Lower leg skin (tissue), 4 donors: Measurements from ENCODE around the gene FOXP1. TPM values are rescaled to one million over a fixed set of nuclear protein-coding genes. Genes with fewer than 3 reads are reported as not detected.

Source experiments
- DNase-seq, 2 donors: peaks; one replicate each; pipeline ENCODE4 v3.0.0-alpha.2; 2019; ENCODE audit warnings: low spot score in 2 of 2
- H3K4me3 ChIP-seq: fragments of 200-600 bp; sonication (generic); 2 replicates; pipeline ENCODE4 v1.5.1; 2017; ENCODE audit warnings: mild to moderate bottlenecking, low read depth; ENCODE audit not compliant: poor library complexity, severe bottlenecking
- POLR2A ChIP-seq, 2 donors: fragments of 450-650 bp; IDR thresholded peaks; one replicate each; pipeline ENCODE4 v1.6.1; 2016 to 2017; ENCODE audit warnings: antibody characterized with exemption in 2 of 2, mild to moderate bottlenecking in 1 of 2, moderate library complexity in 1 of 2
- WGBS, 2 donors: methylation state at CpG; one replicate each; pipeline ENCODE4 v1.1.5; 2018; 5-methylcytosine and 5-hydroxymethylcytosine counted together
- intact Hi-C: fragments of 100-400 bp; cut with DNase I; formaldehyde crosslinking; loops from one replicate; pipeline ENCODE4 v1.15.0; 2023; ENCODE audit warnings: low total_unique reads
- total RNA-seq, 4 donors: library from RNA; depleted of rRNA; stranded (reverse); fragments of >200 nt; gene quantifications; one replicate each; pipeline ENCODE4 v1.1.0, GENCODE V29; 2016
- TF ChIP-seq, protein P1 (sequence below), 3 donors: fragments of 450-650 bp; IDR thresholded peaks; one replicate each; pipeline ENCODE4 v1.5.1; 2016; ENCODE audit warnings: antibody characterized with exemption in 3 of 3, mild to moderate bottlenecking in 3 of 3, moderate library complexity in 2 of 3

Gene FOXP1
- total RNA-seq, 4 donors from 2014 or later: 46.6 to 66.6 (median 55.2) TPM

DNA sequence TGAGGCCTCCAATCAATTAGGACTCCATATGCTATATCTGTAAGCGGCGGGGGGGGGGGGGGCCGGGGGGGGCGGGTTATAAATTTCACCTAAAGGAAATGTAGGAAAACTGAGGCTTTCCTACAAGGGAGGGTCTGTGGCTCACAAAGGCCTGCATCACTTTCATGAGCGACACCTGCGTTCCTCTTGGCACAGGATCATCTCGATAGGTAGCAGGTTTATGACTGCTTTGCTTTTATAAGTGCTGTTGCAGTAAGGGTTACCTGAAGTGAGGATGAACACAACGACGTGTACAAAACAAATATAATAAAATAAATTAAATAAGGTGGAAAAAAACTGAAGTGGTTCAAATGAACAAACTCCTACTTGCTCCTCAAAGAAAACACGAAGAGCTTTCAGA lies 194.3 kb downstream of the FOXP1 start:
- WGBS, 2 donors: 60 to 63% methylated on average over 10 of the region's 10 CpGs
- no peak for TF ChIP-seq POLR2A (IDR thresholded peaks at IDR 0.05)
- TF ChIP-seq, protein P1, sequence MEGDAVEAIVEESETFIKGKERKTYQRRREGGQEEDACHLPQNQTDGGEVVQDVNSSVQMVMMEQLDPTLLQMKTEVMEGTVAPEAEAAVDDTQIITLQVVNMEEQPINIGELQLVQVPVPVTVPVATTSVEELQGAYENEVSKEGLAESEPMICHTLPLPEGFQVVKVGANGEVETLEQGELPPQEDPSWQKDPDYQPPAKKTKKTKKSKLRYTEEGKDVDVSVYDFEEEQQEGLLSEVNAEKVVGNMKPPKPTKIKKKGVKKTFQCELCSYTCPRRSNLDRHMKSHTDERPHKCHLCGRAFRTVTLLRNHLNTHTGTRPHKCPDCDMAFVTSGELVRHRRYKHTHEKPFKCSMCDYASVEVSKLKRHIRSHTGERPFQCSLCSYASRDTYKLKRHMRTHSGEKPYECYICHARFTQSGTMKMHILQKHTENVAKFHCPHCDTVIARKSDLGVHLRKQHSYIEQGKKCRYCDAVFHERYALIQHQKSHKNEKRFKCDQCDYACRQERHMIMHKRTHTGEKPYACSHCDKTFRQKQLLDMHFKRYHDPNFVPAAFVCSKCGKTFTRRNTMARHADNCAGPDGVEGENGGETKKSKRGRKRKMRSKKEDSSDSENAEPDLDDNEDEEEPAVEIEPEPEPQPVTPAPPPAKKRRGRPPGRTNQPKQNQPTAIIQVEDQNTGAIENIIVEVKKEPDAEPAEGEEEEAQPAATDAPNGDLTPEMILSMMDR (IDR thresholded peaks at IDR 0.05): no peak
- no peak for DNase-seq
- intact Hi-C loops: no loop called here
- H3K4me3 ChIP-seq: no peak overlapping the region

DNA sequence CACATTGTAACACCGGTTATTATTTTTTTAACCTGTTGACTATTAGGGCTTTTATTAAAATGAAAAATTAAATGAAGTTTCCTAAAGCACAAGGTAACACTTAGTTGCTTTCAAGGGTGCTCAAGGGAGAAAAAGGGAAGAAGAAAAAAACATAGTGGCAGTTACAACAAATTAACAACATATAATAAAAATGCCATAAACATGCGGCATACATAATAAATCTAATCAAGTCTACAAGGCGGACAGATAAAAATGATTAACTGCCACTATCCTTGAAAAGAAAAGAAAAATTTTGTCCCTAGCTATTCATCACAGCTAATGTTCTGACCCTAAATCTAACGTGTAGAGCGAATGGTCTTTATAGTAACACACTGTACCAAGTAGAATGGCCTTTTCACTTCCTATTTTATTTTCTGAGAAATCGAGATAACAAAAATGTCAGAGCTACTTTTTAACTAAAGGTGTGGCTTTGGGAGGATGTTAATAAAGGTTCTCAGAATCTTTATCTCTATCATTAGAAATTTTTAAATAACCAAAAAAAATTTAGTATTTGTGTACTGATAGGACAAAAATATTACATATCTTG lies 194.9 kb downstream of the FOXP1 start:
- intact Hi-C loops: no loop called here
- no peak for TF ChIP-seq POLR2A (IDR thresholded peaks at IDR 0.05)
- TF ChIP-seq, protein P1 (IDR thresholded peaks at IDR 0.05): no peak
- WGBS, 2 donors: 80 to 86% methylated on average over 6 of the region's 6 CpGs
- no peak overlapping the region for H3K4me3 ChIP-seq
- no peak for DNase-seq

DNA sequence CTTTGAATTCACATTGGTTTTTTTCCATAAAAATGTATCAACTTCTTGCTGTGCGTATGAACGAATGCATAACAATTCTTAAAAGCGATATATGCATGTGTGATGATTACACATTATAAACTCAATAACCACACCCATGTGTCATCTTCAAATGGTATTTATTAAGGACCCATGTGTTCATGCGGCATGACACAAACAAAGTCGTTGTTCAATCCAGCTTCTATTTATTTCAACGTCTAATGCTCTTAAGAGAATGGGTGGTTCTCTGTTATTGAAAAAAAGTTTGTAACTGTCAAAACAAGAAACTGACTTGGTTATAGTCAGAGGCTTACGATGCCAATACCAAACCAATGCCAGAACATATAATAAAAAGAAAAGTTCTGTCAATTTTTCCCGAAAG lies 195.9 kb downstream of the FOXP1 start:
- TF ChIP-seq, protein P1 (IDR thresholded peaks at IDR 0.05): no peak
- 68 to 72% methylated on average over 8 of the region's 8 CpGs for WGBS, 2 donors
- intact Hi-C loops: no loop called here
- DNase-seq: no peak
- H3K4me3 ChIP-seq: no peak overlapping the region

DNA sequence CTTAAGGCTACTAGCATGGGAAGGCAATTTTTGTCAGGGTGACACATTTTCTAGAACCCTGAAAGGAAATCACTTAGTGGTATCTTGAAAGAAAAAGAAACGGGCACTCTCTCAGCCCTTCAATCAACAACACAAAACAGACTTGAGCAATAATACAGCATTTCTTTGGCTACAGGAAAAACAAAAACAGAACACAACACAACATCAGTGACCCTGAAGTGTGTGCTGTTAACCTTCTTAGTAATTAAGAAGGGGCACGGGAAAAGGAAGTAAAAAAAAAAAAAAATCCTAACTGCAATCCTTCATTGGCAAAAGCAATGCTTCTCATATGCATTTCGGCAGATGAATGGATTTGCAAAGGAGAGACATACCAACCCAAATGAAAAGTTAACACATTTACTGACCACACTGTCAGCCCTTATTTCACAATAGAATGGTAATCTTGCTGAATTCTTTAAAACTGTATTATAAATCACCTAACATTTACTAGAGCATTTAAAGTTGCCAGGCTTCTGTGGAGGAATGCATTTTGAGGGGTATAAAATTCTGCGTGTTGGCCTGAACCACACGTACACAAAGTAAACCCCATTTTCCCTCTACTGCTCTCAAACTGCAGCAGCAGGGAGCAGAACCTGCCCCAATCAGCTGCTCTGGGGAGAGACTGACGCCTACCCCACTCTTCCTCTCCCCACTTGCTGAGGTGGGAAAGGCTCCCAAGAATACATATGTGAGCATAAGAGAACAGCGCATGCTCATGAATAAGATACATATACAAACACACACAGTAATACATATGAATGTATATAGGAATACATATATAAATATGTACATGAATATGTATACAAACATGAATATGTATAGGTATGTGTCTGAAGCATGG lies 198.5 kb downstream of the FOXP1 start:
- TF ChIP-seq POLR2A (IDR thresholded peaks at IDR 0.05): no peak
- TF ChIP-seq, protein P1 (IDR thresholded peaks at IDR 0.05): no peak
- no peak for DNase-seq
- intact Hi-C loops: no loop called here
- WGBS, 2 donors: 60 to 75% methylated on average over 7 of the region's 7 CpGs
- no peak overlapping the region for H3K4me3 ChIP-seq

DNA sequence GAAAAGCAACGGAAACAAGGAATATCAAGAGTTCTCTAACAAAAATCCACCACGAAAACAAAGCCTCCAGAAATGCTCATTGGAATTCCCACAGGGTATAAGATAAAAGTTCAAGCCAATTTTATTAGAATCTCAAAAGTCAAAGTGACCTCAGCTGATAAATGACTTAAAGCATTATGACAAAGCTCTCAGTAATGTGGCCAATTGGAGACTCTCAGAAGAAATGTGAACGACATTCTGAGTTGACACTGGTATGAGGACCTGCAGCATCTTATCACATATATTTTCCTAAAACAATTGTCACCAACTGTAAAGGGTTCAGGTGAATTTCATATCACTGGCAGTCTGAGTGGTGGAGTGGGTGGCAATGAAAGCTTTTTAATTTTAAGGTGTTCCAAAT lies 199.1 kb downstream of the FOXP1 start:
- H3K4me3 ChIP-seq: no peak overlapping the region
- TF ChIP-seq, protein P1 (IDR thresholded peaks at IDR 0.05): no peak
- no peak for TF ChIP-seq POLR2A (IDR thresholded peaks at IDR 0.05)
- intact Hi-C loops: no loop called here
- 49 to 59% methylated on average over 3 of the region's 3 CpGs for WGBS, 2 donors
- DNase-seq: no peak
